ENCODE results near the gene LARGE1. TPM values are rescaled to one million over a fixed set of nuclear protein-coding genes. Genes with fewer than 3 reads are reported as not detected.

The LARGE1 gene
- total and polyA plus RNA-seq, 2 of the 8 experiments (the other 6 are each of a cell fraction or from before 2014, with no cell fraction given): 43.7 to 83.0 TPM

DNA sequence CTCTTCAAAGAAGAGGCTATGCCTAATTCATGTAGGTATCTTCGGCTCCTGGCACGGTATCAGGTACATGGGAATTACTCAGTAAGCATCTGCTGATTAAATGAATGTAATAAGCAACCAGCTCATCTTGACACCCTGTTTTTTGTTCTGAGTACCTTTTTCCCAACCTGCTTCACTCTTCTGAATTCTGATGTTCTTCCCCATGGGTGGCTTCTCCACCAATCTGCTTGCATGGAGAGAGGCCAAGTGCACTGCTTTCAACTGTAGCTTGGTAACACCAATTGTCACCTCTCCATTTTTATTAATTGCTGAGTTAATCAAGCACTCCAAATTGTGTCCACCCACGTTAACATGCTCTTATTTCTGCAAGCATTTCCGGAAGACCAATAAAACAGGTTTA is 40.5 kb downstream of the LARGE1 start:
- no peak overlapping the region for H2BK15ac ChIP-seq (ENCODE audit: low read length)
- no peak overlapping the region for H2AK5ac ChIP-seq (ENCODE audit: low read depth, low read length)
- H3K9me3 ChIP-seq (ENCODE audit: insufficient read depth in 2 of 2, low read depth in 1 of 2, low read length in 1 of 2): no peaks in the 10 kb centered on the region
- no peak overlapping the region for H3K56ac ChIP-seq (replicated peaks; ENCODE audit: insufficient read length, low read depth, low read length)
- H3K23ac ChIP-seq (ENCODE audit: insufficient read length): no peak overlapping the region
- H3K79me2 ChIP-seq (ENCODE audit: control insufficient read depth in 1 of 2, insufficient read depth in 2 of 2, low read length in 2 of 2): peaks cover 38 to 93% of the 10 kb centered on the region in 2 experiments
- ChIA-PET POLR2A (ENCODE audit: partially characterized antibody) (no interaction called here), CTCF (ENCODE audit: partially characterized antibody) (interaction anchor here (1.8 kb wide), 1 partner anchor 48 kb away, joined by 5 read pairs; no protein-coding TSS in a partner anchor)
- H2BK20ac ChIP-seq (ENCODE audit: low read length): no peak overlapping the region
- no peak for DNase-seq (ENCODE audit: low read depth in 1 of 2, low spot score in 2 of 2)
- H4K91ac ChIP-seq (replicated peaks; ENCODE audit: insufficient read length, low read length): no peak overlapping the region
- no peak overlapping the region for H3K27ac ChIP-seq (ENCODE audit: low read depth, low read length)
- H3K9ac ChIP-seq (replicated peaks in 1 of 4; ENCODE audit: extremely low read depth in 1 of 4, low read depth in 3 of 4, low read length in 3 of 4): no peak overlapping the region
- H3K23me2 ChIP-seq (ENCODE audit: low read depth, low read length): no peaks in the 10 kb centered on the region; the same call in 1 of the 2 replicates
- H3K18ac ChIP-seq (ENCODE audit: extremely low read depth, low read length): no peak overlapping the region
- H4K8ac ChIP-seq (ENCODE audit: extremely low read depth, insufficient read depth, low read length): no peak overlapping the region
- no peak overlapping the region for H3K4ac ChIP-seq (replicated peaks; ENCODE audit: insufficient read length, low read depth, low read length)
- no peak overlapping the region for H4K5ac ChIP-seq (ENCODE audit: insufficient read length, low read depth, low read length)
- peaks cover 26% of the 10 kb centered on the region for H3K79me1 ChIP-seq (ENCODE audit: low read depth, low read length)
- no peak overlapping the region for H2BK12ac ChIP-seq (ENCODE audit: low read depth, low read length)
- H3K14ac ChIP-seq (ENCODE audit: insufficient read length): no peak overlapping the region
- H3K4me1 ChIP-seq (replicated peaks in 1 of 4; ENCODE audit: control insufficient read depth in 3 of 4, insufficient read depth in 4 of 4, low read length in 3 of 4): peaks cover 16 to 46% (median 38%) of the 10 kb centered on the region in 4 experiments
- H2BK120ac ChIP-seq (replicated peaks; ENCODE audit: low read depth, low read length): no peak overlapping the region
- TF ChIP-seq NANOG (IDR thresholded peaks at IDR 0.05; ENCODE audit: insufficient read depth, low read depth, low read length, poor library complexity, severe bottlenecking): no peak
- TF ChIP-seq EGR1 (IDR thresholded peaks at IDR 0.05; ENCODE audit: borderline replicate concordance, low read depth, low read length): no peak
- no peak for TF ChIP-seq EP300 (IDR thresholded peaks at IDR 0.05; ENCODE audit: borderline replicate concordance in 1 of 2, low read depth in 2 of 2, low read length in 2 of 2)
- H3K36me3 ChIP-seq (ENCODE audit: control insufficient read depth in 2 of 4, insufficient read depth in 4 of 4, low read length in 3 of 4): no peaks in the 10 kb centered on the region
- WGBS, 2 experiments (ENCODE audit: extremely low coverage in 1 of 2, insufficient coverage in 1 of 2, insufficient read length in 1 of 2, insufficient replicate concordance in 2 of 2, low coverage in 1 of 2, low lambda C conversion rate in 2 of 2, missing lambda C conversion rate in 1 of 2): 87% methylated on average over 4 of the region's 4 CpGs; no CpG with 5 or more reads in 1 of the 2 experiments
- no peak overlapping the region for H3K4me2 ChIP-seq (ENCODE audit: insufficient read depth in 1 of 2, low read depth in 2 of 2, low read length in 2 of 2)
- H2AFZ ChIP-seq (ENCODE audit: low read length): no peak overlapping the region
- no peak overlapping the region for H2BK5ac ChIP-seq (ENCODE audit: low read depth, low read length)
- no peaks in the 10 kb centered on the region for H3K27me3 ChIP-seq (replicated peaks in 1 of 4; ENCODE audit: control insufficient read depth in 3 of 4, extremely low read depth in 1 of 4, insufficient read depth in 3 of 4, low read length in 3 of 4)
- H3K4me3 ChIP-seq (ENCODE audit: extremely low read depth in 1 of 4, insufficient read depth in 2 of 4, low read depth in 3 of 4, low read length in 4 of 4): no peak overlapping the region
- peaks cover 30 to 36% of the 10 kb centered on the region in 2 experiments for H4K20me1 ChIP-seq (replicated peaks in 1 of 2; ENCODE audit: control insufficient read depth in 1 of 2, insufficient read depth in 2 of 2, low read length in 2 of 2)
- FAIRE-seq: no peak
